Kidney capillary endothelial cell (primary cell): ENCODE measurements around the gene PRC1.
"Not testable (repeated sequence)": the region's sequence is repeated elsewhere in the genome, so short reads cannot be mapped to it uniquely, and the experiment has no call there.

Source experiments
- DNase-seq: peaks from one replicate; pipeline ENCODE4 v3.0.0-alpha.2; 2018; ENCODE audit warnings: low spot score

The PRC1 gene, protein sequence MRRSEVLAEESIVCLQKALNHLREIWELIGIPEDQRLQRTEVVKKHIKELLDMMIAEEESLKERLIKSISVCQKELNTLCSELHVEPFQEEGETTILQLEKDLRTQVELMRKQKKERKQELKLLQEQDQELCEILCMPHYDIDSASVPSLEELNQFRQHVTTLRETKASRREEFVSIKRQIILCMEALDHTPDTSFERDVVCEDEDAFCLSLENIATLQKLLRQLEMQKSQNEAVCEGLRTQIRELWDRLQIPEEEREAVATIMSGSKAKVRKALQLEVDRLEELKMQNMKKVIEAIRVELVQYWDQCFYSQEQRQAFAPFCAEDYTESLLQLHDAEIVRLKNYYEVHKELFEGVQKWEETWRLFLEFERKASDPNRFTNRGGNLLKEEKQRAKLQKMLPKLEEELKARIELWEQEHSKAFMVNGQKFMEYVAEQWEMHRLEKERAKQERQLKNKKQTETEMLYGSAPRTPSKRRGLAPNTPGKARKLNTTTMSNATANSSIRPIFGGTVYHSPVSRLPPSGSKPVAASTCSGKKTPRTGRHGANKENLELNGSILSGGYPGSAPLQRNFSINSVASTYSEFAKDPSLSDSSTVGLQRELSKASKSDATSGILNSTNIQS

DNA sequence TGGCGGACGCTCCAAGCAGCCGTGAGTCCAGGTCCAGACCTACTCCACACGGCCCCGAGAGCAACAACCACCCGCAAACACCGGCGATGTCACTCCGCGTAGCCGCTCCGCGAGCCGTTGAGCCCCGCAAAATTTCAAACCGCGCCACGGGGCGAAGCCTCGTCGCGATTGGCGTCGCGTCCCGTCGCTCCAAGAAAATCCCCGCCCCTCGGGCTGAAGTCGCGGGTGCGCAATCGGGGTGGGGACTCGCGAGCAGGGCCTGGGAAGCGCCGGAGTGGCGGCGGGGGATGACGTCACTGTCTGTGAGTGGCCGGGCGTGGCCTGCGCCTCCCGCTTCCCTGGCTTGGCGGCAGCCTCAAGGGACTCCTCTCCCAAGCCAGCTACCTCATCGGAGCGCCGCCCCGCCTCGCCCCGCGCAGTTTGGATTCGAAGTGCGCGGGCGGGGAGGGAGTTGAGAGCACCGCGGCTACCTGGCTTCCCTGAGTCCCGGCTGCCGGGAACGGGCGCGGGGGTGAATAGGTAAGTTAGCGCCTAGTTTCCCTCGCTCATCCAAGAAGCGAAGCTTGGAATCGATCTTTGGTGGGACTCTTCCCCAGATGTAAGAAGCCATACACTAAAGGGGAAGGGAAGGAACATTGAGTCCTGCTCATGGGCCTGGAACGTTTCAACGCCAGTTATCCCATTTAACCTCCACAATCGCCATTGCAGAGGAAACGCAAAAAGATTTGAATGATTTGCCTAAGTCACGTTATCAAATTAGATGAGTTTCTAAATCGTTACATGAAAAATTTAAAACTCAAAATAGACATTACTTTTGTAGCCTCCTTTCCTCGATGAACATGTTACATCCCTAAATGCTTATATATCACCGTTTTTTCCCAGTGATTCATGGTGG, at the start of gene PRC1:
Gene PRC1, minus strand, starts transcription at position 119 of the 895 bp plus-strand sequence. Its CDS starts 118 bp downstream, at position 1.
- peak; percentile 98 for DNase-seq

DNA sequence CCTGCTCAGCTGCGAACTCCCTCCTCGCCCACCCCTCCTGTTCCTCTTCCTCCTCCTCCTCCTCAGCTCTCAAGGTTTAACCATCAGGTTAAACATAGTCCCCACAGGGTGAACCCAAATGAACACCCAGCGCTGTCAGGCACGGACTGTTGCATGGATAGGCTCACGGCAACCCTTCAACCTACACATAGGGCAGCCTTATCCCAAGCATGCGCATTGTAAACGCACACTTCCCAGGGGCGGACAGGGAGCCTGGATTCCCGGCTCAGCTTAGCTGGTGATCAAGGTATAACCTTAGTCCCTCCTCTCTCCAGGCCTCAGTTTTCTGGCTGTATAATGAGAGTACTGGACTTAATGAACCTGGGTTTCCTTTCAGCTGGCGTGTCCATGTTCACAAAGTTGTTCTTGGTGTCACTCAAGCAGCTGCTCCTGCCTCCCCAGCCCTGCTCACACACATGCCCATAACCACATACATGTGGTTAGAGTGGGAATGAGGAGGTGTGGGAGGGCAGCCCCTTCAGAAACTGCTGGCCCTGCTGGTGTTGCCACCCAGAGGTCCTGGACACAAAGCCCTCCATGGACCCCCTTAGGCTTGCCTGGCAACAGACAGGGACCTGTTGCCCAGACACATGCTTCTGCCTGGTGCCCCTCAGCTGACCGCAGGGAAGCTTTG, 49.0 kb upstream of the PRC1 start:
- DNase-seq, result no peak

DNA sequence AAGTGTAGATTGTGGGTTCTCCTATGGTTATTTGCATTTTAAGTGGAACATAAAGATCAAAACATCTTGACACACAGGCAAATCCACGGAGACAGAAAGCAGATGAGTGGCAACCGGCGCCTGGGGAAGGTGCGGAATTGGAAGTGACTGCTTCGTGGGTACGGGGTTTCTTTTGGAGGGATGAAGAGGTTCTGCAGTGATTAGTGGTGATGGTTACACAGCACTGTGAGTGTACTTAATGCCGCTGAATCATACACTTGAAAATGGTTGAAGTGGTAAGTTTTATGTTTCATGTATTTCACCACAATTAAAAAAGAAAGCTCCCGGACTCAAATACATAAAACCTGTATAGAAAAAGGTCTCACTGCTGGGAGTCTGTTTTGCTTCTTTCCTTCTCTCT, 46.5 kb upstream of the PRC1 start:
- no peak for DNase-seq

DNA sequence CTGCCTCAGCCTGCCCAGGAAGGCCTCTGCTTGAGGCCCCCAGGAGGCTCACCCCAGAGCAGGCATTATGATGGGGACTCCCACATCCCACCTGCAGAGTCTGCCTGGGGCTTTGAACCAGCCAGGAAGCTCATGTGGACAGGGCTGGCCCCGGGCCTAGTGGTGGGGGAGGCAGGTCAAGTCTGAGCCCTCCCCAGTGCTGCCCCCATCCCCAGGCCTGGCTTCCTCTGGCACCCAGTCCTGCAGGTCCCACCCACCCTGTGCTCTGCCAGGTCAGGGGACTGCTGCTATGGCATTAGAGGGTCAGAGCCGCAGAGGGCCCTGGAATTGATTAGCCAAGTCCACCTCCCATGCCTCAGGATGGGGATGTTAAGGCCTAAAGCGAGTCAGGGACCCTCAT, 45.7 kb upstream of the PRC1 start:
- DNase-seq, result no peak

DNA sequence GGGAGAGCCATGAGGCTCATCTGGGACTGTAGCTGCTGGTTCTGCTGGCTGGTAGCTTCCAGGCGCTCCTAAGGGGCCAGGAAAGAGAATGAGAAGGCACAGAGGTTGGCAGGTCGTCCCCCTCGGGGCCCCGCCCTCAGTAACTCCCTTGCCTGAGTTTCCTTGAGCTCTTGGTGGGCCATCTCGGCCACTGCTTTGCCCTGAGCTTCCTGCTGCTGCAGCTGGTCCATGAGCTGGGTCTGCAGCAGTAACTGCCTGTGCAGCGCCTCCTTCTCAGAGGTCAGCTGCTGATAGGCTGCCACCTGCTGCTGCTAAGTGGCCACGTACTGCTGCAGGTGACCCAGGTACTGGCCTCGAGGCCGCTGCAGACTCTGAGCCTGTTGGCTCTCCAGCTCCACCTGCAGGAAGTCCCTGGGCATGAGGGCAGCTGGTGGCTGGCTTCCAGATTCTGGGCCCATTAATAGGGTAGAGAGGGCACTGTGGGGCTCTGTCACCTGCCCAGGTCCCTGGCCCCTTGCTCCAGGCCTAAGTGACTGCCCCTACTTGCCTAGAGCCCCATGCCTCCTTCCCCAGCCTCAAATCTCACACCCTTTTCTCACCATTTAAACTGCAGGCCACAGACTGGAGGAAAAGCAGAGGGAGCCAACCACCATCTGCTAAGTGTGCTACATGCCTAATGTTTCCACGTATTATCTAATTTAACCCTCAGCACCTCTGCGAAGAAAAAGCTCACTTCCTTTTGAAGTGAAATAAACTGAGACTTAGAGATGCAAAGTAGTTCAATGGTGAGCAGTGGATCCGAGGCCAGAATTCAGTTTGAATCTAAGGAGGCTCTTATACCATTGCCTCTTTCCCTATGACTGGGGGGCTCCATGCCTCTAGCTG, 38.8 kb upstream of the PRC1 start:
- no peak for DNase-seq

DNA sequence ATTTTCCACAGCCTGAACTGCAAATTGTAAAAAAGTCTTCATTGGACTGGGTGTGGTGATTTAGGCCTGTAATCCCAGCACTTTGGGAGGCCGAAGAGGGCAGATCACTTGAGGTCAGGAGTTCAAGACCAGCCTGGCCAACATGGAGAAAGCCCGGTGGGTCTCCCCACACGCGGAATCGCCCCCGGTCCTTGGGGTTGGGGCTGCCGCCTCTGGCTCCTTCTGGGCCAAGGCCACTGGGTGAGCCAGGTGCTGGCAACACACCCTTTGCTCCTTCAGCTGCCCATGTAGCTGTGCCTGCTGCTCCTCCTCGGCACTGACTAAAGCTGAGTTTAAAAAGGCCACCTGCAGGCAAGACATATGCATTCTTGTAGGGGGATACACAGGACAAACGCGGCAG, 37.5 kb upstream of the PRC1 start:
- no peak for DNase-seq

DNA sequence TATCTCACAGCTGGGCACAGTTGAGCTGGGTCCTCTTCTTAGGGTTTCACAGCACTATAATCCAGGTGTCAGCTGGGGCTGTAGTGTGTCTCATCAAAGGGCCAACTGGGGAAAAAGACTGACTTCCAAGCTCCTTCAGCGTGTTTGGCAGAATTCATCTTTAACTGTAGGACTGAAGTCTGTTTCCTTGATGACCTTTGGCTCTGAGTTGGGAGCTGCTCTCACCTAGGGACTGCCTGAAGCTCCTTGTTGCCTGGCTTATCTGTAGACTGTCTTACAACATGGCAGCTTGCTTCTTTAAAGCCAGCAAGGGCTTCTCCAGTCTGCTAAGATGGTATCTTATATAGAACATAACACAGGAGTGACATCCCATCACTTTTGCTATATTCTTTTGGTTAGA, 33.3 kb upstream of the PRC1 start:
- DNase-seq, result no peak

DNA sequence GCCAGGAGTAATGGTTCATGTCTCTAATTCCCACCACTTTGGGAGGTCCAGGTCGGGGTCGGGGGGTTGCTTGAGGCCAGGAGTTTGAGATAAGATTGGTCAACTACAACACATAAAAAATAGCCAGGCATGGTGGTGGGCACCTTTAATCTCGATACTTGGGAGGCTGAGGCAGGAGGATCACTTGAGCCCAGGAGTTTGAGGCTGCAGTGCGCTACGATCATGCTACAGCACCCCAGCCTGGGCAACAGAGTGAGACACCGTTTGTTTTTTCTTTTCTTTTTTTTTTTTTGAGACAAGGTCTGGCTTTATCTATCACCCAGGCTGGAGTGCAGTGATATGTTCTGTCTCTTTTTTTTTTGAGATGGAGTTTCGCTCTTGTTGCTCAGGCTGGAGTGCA, 29.4 kb upstream of the PRC1 start:
- no peak for DNase-seq

DNA sequence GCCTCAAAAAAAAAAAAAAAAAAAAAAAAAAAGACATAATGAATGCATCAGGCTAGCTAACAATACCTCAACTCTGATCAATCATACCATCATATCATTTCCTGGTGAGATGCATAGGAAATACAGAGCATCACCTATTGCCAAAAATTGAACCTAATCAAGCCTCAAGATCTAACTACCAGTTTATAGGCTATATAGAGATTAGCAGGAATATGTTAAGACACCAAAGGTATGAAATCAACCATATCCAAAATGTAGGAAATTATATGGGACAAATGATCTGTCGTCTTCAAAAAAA, 28.4 kb upstream of the PRC1 start:
- DNase-seq, result no peak

DNA sequence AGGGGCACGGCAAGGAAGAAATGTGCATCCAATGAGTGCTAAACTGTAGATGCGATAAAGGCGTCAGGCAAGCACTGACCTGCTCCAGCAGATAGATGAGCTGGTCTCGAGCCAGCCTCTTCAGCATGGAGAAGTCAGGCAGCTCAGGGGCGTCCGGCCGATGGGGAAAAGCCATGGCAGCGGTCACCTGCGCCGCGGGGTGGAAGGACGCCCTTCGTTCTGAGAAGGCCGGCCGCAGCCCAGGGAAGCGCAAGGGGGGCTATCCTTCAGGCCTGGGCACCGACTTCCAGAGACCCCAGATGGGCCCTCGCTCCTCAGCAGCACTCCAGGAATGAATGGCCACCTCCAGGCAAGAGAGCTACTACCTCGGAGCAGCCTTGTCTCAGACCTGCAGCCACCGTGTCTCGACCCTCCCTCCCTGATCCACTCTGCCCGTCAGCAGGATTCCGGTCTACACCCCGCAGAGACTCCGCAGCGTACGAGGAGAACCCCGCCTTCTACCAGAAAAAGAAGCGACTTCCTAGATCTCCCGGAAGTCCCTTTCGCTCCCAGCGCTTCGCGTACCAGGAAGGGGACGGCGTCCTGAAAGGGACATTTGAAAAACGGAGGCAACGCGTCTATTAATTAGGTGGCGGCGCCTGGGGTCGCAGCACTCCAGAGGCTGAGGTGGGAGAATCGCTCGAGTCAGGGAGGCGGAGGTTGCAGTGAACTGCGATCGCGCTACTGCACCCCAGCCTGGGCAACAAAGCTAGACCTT, 27.9 kb upstream of the PRC1 start, which contains the start of gene VPS33B:
Gene VPS33B, minus strand, starts transcription at position 520 of the 757 bp plus-strand sequence. Its CDS starts 345 bp downstream, at position 175.
- peak; percentile 76 for DNase-seq

DNA sequence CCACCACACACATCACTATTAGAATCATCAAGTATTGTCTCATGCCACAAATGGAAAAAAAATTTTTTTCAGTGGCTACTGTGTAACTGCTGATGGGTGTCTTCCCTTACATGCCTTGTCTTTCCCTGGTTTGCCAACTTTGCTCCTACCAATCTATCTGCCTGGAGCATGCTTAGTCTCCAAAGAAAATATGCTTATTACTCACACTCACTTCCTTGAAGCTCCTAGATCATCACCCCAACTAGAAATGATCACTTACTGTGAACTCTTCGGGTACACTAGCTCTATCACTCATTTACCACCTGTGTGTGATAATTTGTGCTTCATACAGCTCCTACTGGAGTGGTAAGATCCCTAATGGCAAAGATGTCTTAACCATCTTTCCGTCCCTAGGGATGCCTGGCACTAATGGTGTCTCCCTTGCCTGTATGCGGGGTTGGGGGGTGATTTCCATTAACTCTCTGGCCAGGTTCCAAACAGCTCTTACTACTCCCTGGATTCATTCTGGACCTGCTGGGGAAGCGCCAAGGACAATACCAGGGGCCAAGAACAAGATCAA, 27.3 kb upstream of the PRC1 start:
- peak; percentile 28 for DNase-seq

DNA sequence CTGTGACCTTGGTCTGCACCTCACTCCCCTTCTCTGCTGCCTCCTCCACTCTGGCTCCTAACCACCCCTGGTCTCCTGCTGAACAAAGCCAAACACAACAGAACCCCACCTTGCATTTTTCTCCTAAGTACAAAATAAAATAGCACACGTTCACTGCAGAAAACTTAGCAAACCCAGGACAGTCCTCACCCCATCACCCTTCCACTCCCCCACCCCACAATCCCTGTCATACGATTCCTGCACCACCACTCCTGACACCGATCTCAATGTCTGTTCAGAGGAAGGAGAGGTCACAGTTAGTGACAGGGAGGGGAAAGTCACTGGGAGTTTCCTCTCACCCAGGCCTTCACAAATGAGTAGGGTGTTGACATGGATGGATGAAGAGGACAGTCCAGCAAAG, 23.8 kb upstream of the PRC1 start:
- no peak for DNase-seq

DNA sequence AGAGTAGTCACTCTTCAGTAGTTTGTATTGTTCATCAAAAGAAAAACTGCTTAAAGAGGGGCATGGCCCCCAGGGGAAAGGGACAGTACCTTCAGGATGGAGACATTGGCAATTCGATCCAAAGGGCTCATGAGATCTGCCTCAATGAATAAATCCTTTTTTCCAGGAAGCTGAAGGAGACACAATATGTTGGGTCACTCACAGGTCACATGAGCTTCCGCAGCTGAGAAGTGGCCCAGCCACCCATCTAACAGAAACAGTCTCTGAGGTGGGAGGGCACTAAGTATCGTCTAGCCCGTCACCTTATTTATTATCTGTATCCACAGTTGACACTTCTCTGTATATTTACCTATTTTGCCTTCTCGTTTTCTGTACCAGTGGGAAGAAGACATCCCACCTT, 23.4 kb upstream of the PRC1 start:
- DNase-seq, result no peak

DNA sequence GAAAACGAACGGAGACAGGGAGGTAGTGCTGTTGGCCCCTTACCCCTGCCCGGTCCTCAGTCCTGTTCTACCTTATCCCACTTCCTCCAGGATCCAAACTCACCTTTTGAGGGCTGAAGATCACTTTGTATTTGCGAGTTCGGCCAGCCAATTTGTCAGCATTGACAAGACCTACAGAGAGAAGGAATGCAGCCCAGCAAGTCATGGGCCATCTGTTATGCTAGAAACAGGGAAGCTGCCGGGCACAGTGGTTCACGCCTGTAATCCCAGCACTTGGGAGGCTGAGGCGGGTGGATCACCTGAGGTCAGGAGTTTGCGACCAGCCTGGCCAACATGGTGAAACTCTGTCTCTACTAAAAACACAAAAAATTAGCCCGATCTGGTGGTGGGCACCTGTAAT, 19.4 kb upstream of the PRC1 start:
- not testable (repeated sequence) for DNase-seq

DNA sequence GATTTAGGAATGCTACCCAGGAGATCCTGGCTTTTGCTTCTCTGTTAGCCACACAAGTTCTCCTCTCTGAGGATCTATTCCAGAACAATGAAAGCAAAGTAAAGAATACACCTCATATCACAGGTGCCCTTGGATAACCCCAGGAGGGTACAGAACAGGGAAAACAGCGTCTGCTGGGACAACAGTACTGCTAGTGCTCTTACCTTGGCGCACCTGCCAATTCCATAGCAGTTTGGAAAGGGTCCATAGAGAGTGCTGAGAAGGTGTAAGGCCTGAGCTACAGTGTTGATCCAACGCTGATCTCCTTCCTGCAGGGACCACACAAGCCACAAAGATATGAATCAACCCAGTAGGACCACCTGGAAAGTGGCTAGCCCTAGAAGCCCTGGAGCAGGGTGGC, 12.9 kb upstream of the PRC1 start:
- DNase-seq, result no peak

DNA sequence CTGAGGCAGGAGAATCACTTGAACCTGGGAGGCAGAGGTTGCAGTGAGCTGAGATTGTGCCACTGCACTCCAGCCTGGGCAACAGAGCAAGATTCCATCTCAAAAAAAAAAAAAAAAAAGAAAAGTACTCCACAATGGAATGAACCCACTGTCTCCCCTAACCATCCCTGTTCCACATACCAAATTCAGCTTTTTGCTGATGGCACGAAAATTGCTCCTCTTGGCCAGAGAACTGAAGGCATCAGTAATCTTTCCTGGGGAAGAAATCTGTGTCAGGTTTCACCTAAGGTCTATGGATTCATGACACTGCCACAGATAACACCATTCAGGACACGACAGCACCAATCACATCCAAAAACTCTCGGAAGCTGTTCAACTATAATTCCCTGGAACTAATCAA, 6.9 kb upstream of the PRC1 start:
- DNase-seq, result no peak

DNA sequence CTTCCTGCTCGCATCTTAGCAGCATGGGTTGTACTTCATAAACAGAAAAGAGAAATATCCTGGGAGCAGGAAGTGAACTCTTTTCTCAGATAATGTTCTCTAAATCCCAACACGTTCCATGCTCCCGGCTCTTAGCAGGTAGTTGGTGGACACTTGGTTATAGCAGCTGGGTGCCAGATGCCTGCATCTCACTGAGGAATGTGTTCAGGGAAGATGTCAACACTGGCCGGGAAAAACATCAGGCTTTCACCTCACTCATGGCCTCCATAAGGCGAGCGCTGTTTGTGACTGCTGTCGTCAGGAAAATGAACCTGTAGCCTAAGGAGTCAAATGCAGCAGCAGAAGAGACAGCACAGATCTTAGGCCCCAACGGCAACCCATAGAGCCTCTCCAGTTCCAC, 4.4 kb upstream of the PRC1 start:
- DNase-seq, result no peak

DNA sequence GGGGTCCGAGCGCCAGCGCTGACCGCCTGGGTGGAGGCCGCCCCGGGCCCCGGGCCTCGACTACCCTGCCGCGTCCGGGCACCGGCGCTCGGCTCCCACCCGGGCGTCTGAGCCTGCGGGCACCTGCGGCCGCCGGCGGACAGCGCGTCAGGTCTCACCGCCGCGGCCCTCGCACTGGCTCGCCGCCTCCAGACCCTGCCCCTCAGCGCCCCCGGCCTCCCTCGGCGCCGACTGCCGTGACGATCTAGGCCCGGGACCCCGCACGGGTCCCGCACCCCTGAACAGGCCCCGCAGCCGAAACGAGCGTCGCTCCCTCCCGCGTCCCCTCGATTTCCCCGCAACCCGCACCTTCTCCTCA, 297 bp downstream of the PRC1 start:
- no peak for DNase-seq

DNA sequence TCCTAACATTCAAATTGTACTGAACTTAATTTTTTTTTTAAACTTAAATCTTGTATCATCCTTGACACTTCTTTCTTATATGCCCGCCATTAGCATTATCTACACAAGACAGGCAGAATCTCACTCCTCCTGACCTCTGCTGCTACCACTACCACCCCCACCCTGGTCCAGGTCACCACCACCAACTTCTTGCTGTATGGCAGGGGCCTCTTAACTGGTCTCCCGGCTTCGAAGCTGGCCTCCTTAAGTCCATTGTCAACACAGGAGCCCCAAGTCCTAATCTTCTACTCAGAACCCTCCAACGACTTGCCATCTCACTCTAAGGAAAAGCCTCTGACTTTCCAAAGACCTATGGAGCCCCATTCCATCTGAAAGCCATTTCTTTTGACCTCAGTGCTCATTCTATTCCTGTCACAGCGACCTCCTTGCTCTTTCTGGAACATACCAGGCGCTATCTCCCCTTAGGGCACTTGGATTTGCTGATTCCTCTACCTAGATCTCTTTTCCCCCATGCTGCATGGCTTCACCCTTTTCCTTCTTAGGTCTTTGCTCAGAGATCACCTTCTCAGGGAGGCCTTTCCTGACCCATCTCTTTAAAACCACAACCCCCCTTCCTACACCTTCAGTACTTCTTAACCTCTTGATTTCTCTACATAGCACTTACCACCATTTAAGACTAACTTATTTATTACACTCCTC, 2.6 kb downstream of the PRC1 start:
- DNase-seq, result no peak

DNA sequence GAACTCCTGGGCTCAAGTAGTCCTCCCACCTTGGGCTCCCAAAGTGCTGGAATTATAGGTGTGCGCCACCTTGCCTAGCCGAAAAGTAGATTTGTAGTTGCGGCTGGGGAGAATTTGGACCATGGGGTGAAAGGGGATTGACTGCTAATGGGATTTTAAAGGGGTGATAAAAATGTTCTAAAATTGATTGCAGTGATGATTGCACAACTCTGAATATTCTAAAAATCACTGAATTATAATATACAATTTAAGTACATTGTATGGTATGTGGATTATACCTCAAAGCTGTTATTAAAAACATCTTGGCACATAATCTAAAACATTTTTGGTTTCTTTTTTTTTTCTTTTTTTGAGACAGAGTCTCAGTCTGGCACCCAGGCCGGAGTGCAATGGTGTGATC, 3.9 kb downstream of the PRC1 start:
- no peak for DNase-seq
